GM18505 (cell line): ENCODE results near the gene VPS13C.

Experiments used
- ATAC-seq: cut with Tn5 transposase; IDR thresholded peaks from one replicate; pipeline ENCODE4 v1.9.1; 2021; ENCODE audit not compliant: unreplicated experiment
- POLR2A ChIP-seq: IDR thresholded peaks from 4 replicates; pipeline ENCODE4 v1.6.1; 2011; ENCODE audit warnings: borderline replicate concordance; ENCODE audit not compliant: insufficient read depth, insufficient read length; ENCODE audit errors: extremely low read depth

The VPS13C gene

DNA sequence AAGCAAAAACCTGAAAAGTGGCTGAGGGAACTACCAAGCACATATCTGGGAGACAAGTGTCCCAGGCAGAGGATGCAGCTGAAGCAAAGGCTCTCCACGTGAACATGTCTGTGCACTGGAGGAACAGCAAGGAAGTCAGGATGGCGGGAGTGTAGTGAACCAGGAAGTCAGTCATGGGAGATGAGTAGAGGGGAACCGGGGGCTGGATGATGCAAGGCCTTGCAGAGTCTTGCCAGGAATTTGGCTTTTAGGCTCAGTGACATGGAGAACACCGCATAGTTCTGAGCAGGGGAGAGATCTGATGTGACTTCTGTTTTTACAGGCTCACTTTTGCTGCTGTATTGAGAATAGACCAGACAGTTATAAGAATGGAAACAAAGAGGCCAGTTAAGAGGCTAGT is 25.5 kb upstream of the VPS13C start:
- no peak for ATAC-seq
- TF ChIP-seq POLR2A = no peak

GRCh38 chr15:62083194-62084154 is 23.2 kb upstream of the VPS13C start:
- TF ChIP-seq POLR2A = no peak
- no peak for ATAC-seq

- ATAC-seq = no peak
- no peak for TF ChIP-seq POLR2A
These were observed 19.3 kb upstream of the VPS13C start for GRCh38 chr15:62079594-62079993.

DNA sequence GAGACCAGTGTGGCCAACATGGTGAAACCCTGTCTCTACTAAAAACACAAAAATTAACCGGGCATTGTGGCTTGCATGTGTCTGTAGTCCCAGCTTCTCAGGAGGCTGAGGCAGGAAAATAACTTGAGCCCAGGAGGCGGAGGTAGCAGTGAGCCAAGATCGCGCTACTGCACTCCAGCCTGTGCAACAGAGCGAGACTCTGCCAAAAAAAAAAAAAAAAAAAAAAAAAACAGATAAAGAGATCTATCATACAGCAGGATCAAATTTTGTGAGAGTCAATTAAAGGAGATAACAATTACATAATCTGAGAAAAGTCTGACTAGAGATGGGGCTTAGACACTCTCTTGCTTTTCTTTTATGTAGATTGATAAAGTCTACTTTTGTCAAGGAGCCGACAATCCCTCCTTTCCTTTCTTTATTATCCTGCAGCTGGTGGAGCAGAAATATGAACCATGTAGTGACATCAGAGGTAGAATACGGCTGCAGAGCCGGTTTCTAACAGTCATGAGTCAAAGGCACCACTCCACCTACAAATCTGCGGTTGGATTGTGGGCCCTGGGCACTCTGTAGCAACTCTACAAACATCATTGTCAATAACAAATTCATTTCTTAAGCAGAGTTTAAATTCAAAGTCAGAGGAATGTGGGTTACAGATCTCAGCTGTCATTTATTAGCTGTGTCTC is 15.5 kb upstream of the VPS13C start:
- no peak for TF ChIP-seq POLR2A
- ATAC-seq = no peak

GRCh38 chr15:62071711-62072308 is 11.6 kb upstream of the VPS13C start:
- no peak for TF ChIP-seq POLR2A
- no peak for ATAC-seq

DNA sequence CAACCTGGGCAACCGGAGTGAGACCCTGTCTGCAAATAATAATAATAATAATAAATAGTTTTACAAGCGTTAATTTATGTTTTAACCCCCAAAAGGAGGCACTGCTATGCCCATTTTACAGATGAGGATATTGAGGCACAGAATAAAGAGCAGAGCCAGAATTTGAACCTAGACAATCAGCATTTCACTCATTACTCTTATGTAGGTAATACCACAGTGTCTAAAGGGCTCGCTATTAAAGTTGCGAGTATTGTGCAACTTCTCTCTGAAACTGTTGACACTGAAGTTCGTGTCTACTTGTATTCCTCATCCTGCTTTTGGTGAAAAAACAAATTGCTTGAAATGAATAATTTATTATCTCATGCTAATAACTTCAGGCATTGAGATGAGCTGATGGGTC is 9.3 kb upstream of the VPS13C start:
- no peak for ATAC-seq
- no peak for TF ChIP-seq POLR2A

- no peak for TF ChIP-seq POLR2A
- ATAC-seq = no peak
These were observed 8.5 kb upstream of the VPS13C start for GRCh38 chr15:62068810-62069167.

- no peak for TF ChIP-seq POLR2A
These were observed 8.0 kb upstream of the VPS13C start for GRCh38 chr15:62068071-62068809.

GRCh38 chr15:62067448-62068044 is 7.3 kb upstream of the VPS13C start:
- no peak for ATAC-seq
- TF ChIP-seq POLR2A = no peak

More at GRCh38 chr15:62068071-62068809, 8.0 kb upstream of the VPS13C start:
- no peak for ATAC-seq

DNA sequence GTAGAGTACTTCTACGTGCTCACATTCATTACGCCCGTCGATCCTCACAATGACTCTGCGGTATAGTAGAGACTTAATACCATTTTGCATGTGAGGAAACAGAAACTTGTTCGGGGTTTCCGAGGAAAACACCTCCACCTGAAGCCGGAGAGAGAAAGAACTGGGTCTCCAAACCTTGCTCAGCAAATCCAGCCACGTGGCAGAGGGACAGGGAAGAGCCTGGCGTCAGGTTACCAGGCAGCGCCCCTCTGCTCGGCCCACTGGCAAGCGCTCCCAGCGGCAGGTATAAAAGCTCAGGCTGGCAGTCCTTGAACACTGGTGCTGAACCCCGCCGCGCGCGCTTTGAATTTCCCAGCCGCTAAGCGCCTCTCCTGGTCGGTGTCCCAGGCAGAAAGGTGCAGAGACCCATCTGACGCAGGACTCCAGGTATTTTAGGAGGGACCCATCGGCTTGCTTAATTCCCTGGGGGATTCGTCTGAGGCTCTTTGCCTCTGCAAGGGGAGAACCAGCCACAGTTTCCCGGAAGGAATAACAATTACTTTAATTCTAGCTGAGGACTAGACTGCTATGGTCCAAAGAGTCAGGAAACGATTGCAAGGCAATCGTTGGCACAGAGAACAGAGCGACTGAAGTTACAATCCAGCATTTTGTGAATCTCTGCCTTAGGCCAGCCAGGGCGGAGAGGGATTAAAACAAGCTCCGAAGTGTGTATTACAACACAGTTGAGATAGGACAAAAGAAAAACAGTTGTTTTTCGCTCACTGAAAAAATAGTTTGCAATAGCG is 6.6 kb upstream of the VPS13C start, which contains the start of gene C2CD4A:
C2CD4A (plus strand) TSS at position 315 of the 785 bp plus-strand sequence. CDS start 637 bp downstream, outside the sequence.
- TF ChIP-seq POLR2A = no peak
- no peak for ATAC-seq

- no peak for TF ChIP-seq POLR2A
- ATAC-seq = no peak
These were observed 3.8 kb upstream of the VPS13C start for GRCh38 chr15:62063825-62064635.
